Measurements from ENCODE around the gene MS4A5. TPM values are rescaled to one million over a fixed set of nuclear protein-coding genes. Genes with fewer than 3 reads are reported as not detected.

The MS4A5 gene
- total RNA-seq, 2 donors from 2014 or later, result not detected

Other genes with a start within 250 kb of the MS4A5 start
- gene MS4A6A, start 246.5 kb upstream of the MS4A5 start, total RNA-seq, result not detected
- gene MS4A4E, start 186.4 kb upstream of the MS4A5 start, total RNA-seq, result 1 to 10 TPM in 1 of 2 donors, not detected in 1; 2.6 TPM
- gene MS4A4A, start 148.9 kb upstream of the MS4A5 start, total RNA-seq, result not detected
- not detected for gene MS4A6E, start 102.3 kb upstream of the MS4A5 start, total RNA-seq
- gene MS4A7, start 51.0 kb upstream of the MS4A5 start, total RNA-seq, result 1 to 10 TPM in 1 of 2 donors, under 1 TPM in 1; 0.70 to 1.5 TPM
- under 1 TPM; 0.11 to 0.14 TPM for gene MS4A14, start 33.1 kb upstream of the MS4A5 start, total RNA-seq
- gene MS4A1, start 26.3 kb downstream of the MS4A5 start, total RNA-seq, result 1 to 10 TPM in 1 of 2 donors, not detected in 1; 2.4 TPM
- not detected for gene MS4A12, start 63.2 kb downstream of the MS4A5 start, total RNA-seq
- not detected for gene MS4A13, start 85.8 kb downstream of the MS4A5 start, total RNA-seq